ENCODE measurements around the gene RPN2. TPM values are rescaled to one million over a fixed set of nuclear protein-coding genes. Genes with fewer than 3 reads are reported as not detected.

Gene RPN2
- polyA plus RNA-seq, 1 of the 3 experiments (the other 2 are of a cell fraction): 420 TPM

DNA sequence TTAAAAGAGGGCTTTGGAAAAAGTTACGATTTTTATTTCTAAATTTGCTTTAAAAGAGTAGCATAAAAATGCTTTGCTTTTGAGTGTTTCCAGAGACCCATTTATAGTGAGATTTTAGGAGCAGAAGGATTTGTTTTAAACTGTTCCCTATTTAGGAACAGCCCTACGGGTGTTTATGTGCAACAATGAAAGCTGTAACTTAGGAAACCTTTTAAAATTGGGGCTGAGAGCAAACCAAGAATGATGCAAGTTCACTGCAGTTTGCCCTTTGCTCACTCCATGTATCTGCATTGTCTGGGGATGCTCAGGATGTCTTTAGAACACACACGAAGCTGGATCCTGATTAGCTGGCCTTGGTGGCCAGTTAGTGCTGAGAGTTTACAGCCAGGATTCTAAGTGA is 41.6 kb downstream of the RPN2 start:
- Histone ChIP-seq H2AFZ (ENCODE audit: low read depth) (no peak overlapping the region), H3K4me1 (ENCODE audit: control insufficient read depth in 1 of 2, insufficient read depth in 2 of 2, low read depth in 1 of 2, low read length in 1 of 2) (peaks cover 0 to 33% of the 10 kb centered on the region in 2 experiments; a peak in 2 of 4 replicates), H3K4me2 (no peak overlapping the region), H4K20me1 (ENCODE audit: insufficient read depth) (no peaks in the 10 kb centered on the region), H3K9me2 (no peaks in the 10 kb centered on the region), H3F3A (replicated peaks; ENCODE audit: insufficient read depth) (no peaks in the 10 kb centered on the region), H3K9ac (no peak overlapping the region), H3K79me2 (ENCODE audit: insufficient read depth) (peaks cover 19% of the 10 kb centered on the region; the same call in 1 of the 2 replicates), H3K4me3 (ENCODE audit: low read depth in 2 of 2, low read length in 1 of 2) (no peak overlapping the region), H3K27me3 (ENCODE audit: insufficient read depth) (no peaks in the 10 kb centered on the region), H3K9me3 (no peaks in the 10 kb centered on the region), H3K36me3 (replicated peaks in 1 of 2; ENCODE audit: control insufficient read depth in 1 of 2, insufficient read depth in 2 of 2, low read length in 1 of 2) (peaks cover 51 to 55% of the 10 kb centered on the region in 2 experiments), H3K27ac (ENCODE audit: low read depth in 2 of 2, low read length in 1 of 2) (peak overlapping the region in 1 of 2 experiments; percentile 90; a peak in 2 of 4 replicates)
- TF ChIP-seq TAF1 (IDR thresholded peaks at IDR 0.05; ENCODE audit: borderline replicate concordance, low read depth, low read length) (no peak), RXRA (IDR thresholded peaks at IDR 0.05; ENCODE audit: borderline replicate concordance, low read depth) (no peak), IRF3 (IDR thresholded peaks at IDR 0.05; ENCODE audit: low read depth, low read length) (no peak), RCOR1 (IDR thresholded peaks at IDR 0.05; ENCODE audit: low read length) (no peak), SIN3A (IDR thresholded peaks at IDR 0.05; ENCODE audit: borderline replicate concordance, low read depth, low read length) (no peak), GABPA (IDR thresholded peaks at IDR 0.05; ENCODE audit: low read depth) (no peak), TEAD4 (IDR thresholded peaks at IDR 0.05; ENCODE audit: borderline replicate concordance, insufficient read depth) (no peak), GATA2 (CRISPR knock-in tag; IDR thresholded peaks at IDR 0.05) (no peak), EP300 (IDR thresholded peaks at IDR 0.05; ENCODE audit: borderline replicate concordance in 1 of 2, low read depth in 1 of 2, low read length in 1 of 2) (no peak), TCF12 (IDR thresholded peaks at IDR 0.05) (no peak), MEF2A (IDR thresholded peaks at IDR 0.05; ENCODE audit: borderline replicate concordance, low read depth) (no peak)
- TF ChIP-seq, protein P1, sequence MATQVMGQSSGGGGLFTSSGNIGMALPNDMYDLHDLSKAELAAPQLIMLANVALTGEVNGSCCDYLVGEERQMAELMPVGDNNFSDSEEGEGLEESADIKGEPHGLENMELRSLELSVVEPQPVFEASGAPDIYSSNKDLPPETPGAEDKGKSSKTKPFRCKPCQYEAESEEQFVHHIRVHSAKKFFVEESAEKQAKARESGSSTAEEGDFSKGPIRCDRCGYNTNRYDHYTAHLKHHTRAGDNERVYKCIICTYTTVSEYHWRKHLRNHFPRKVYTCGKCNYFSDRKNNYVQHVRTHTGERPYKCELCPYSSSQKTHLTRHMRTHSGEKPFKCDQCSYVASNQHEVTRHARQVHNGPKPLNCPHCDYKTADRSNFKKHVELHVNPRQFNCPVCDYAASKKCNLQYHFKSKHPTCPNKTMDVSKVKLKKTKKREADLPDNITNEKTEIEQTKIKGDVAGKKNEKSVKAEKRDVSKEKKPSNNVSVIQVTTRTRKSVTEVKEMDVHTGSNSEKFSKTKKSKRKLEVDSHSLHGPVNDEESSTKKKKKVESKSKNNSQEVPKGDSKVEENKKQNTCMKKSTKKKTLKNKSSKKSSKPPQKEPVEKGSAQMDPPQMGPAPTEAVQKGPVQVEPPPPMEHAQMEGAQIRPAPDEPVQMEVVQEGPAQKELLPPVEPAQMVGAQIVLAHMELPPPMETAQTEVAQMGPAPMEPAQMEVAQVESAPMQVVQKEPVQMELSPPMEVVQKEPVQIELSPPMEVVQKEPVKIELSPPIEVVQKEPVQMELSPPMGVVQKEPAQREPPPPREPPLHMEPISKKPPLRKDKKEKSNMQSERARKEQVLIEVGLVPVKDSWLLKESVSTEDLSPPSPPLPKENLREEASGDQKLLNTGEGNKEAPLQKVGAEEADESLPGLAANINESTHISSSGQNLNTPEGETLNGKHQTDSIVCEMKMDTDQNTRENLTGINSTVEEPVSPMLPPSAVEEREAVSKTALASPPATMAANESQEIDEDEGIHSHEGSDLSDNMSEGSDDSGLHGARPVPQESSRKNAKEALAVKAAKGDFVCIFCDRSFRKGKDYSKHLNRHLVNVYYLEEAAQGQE (IDR thresholded peaks at IDR 0.05; ENCODE audit: low read depth, low read length): no peak
- 89% methylated on average over 3 of the region's 3 CpGs for WGBS (ENCODE audit: low lambda C conversion rate)
- ChIA-PET POLR2A (interaction anchor here (1.0 kb wide), 1 partner anchor 9 kb away, joined by 3 read pairs; no protein-coding TSS in a partner anchor), CTCF (interaction anchor here (0.8 to 2.4 kb wide), 8 partner anchors 9 to 69 kb away, joined by 3 to 7 read pairs (median 4); partner anchors contain the start of gene MANBAL)
- DNase-seq: peak; percentile 16

- no peaks in the 10 kb centered on the region for H3K9me3 ChIP-seq
- peaks cover 49 to 68% of the 10 kb centered on the region in 2 experiments for H3K36me3 ChIP-seq (replicated peaks in 1 of 2; ENCODE audit: control insufficient read depth in 1 of 2, insufficient read depth in 2 of 2, low read length in 1 of 2)
- H3K4me1 ChIP-seq (ENCODE audit: control insufficient read depth in 1 of 2, insufficient read depth in 2 of 2, low read depth in 1 of 2, low read length in 1 of 2): peaks cover 0 to 40% of the 10 kb centered on the region in 2 experiments; a peak in 2 of 4 replicates
- no peak overlapping the region for H3K4me3 ChIP-seq (ENCODE audit: low read depth in 2 of 2, low read length in 1 of 2)
- ChIA-PET POLR2A (no interaction called here), CTCF (interaction anchor here (0.8 to 2.2 kb wide), 4 partner anchors 11 to 156 kb away, joined by 3 to 7 read pairs (median 6); no protein-coding TSS in a partner anchor)
- H3F3A ChIP-seq (replicated peaks; ENCODE audit: insufficient read depth): no peaks in the 10 kb centered on the region
- H3K9ac ChIP-seq: no peak overlapping the region
- H3K4me2 ChIP-seq: no peak overlapping the region
- no peak overlapping the region for H2AFZ ChIP-seq (ENCODE audit: low read depth)
- no peaks in the 10 kb centered on the region for H4K20me1 ChIP-seq (ENCODE audit: insufficient read depth)
- whole genome bisulfite sequencing (ENCODE audit: low lambda C conversion rate): 100% methylated on average over 3 of the region's 4 CpGs
- H3K79me2 ChIP-seq (ENCODE audit: insufficient read depth): peaks cover 19% of the 10 kb centered on the region; the same call in 1 of the 2 replicates
- H3K27me3 ChIP-seq (ENCODE audit: insufficient read depth): no peaks in the 10 kb centered on the region
- peak overlapping the region in 1 of 2 experiments; percentile 61; a peak in 2 of 4 replicates for H3K27ac ChIP-seq (ENCODE audit: low read depth in 2 of 2, low read length in 1 of 2)
- TF ChIP-seq CHD2 (IDR thresholded peaks at IDR 0.05; ENCODE audit: low read length, partially characterized antibody) (no peak), FOXJ3 (CRISPR knock-in tag; IDR thresholded peaks at IDR 0.05) (no peak), RXRA (IDR thresholded peaks at IDR 0.05; ENCODE audit: borderline replicate concordance, low read depth) (no peak), TAF1 (IDR thresholded peaks at IDR 0.05; ENCODE audit: borderline replicate concordance, low read depth, low read length) (no peak), RAD21 (IDR thresholded peaks at IDR 0.05; ENCODE audit: low read length) (no peak), NFIC (IDR thresholded peaks at IDR 0.05; ENCODE audit: borderline replicate concordance) (no peak), GABPA (IDR thresholded peaks at IDR 0.05; ENCODE audit: low read depth) (no peak), GATA2 (CRISPR knock-in tag; IDR thresholded peaks at IDR 0.05) (no peak)
- no peak for DNase-seq
- H3K9me2 ChIP-seq: no peaks in the 10 kb centered on the region
These were observed 43.0 kb downstream of the RPN2 start for GRCh38 chr20:37222086-37222485.
